Right hindlimb (tissue), 1 donor: ENCODE data around the gene DGKQ.
"Not testable (repeated sequence)": the region's sequence is repeated elsewhere in the genome, so short reads cannot be mapped to it uniquely, and the experiment has no call there.

Experiments used
- DNase-seq: peaks from one replicate; pipeline ENCODE4 v3.0.0-alpha.2; 2018

DGKQ gene

DNA sequence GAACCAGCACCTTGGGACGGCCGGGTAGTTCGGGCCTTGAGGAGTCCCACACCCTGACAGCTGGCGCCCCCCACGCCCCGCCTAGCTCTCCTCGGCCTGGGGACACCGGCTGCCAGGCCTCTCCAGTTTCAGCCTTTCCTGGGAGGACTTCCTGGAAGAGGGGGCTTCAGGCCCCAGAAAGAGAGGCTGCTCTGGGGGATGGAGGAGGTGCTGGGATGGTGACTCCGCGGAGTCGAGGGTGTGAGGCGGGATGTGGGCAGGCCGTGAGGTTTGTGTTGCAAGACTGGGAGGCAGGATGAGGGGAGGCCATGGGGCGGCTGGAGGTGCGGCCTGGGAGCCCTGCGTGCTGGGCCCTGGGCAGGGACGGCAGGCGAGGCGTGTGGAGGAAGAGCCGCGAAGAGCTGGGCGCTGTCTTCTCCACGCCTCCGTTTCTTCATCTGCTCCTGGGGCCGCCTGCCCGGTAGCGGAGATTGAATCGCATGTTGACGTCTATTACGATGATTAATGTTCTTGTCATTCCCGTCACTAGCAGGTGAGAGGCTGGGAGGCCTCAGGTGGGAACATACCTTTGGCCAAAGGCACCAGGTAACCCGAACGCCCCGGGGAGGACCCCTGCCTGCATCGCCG, 37.1 kb upstream of the DGKQ start:
- peak; percentile 70 for DNase-seq

DNA sequence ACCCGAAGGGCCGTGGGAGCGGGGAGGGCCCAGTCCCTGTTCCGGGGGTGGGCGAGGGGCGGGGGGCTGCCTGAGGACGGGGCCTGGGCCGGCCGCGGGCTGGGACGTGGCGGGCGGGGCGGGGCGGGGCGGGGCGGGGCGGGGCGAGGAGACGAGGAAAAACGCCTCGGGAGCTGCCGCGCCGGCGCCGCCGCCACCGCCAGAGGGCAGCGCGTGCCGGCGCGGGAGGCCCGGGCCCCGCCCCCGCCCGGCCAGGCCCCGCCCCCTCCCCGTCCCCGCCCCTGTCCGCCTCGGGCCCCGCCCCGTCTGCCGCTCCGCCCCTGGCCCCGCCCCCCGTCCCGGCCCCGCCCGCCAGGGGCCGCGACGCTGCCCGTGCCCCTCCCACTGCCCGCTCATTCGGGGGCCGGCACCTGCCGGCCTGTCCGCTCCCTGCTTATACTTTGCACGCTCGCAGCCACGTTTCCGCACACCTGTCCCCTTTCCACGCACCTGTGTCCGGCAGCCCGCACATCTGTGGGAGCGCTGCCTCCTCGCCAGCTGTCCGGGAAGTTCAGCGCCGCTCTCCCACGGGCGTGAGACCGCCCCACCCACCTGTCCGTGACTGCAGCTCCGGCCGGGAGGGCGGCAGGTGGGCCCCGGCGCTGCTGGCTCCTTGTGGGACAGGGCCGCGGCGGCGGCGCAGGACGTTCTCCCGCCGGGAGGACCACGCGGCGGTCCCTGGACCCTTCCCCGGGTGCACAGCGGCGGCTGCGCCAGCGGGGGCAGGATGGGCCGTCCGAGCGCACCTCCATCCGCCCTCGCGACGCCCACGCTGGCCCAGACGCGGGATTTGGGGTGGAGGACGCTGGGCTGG, 36.4 kb upstream of the DGKQ start:
- peak; percentile 81 for DNase-seq

DNA sequence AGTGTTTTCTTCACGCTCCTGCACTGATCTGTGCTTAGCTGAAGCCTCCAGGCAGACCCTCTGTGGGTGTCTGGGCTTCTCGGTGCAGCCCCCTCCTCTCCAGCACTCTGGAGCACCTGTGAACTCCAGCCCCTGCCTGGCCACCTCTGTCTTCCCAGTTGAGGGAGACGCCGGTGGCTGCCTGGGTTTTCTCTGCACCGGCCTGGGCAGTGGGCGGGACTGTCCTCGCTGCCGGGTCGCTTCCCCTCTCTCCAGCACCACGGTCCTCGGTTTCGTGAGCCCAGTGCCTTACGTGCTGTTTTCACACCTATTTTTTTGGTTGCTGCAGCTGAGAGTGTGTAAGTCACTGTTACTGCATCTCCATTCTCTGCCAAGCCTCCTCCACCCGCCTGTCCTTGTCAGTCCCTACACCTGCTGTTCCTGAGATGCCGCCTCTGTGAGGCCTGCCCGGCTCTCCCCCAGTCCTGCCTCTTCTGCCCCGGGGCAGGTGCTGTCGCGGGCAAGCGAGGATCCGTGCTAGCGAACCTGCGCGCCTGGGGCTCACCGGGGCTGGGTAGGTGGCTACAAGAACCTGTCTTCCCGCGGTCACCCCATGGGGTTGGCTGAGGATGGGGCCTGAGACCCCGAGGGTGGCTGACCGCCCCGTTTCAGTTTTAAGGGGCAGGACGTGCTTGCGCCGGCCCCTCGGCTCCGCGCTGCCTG, 35.6 kb upstream of the DGKQ start:
- no peak for DNase-seq

DNA sequence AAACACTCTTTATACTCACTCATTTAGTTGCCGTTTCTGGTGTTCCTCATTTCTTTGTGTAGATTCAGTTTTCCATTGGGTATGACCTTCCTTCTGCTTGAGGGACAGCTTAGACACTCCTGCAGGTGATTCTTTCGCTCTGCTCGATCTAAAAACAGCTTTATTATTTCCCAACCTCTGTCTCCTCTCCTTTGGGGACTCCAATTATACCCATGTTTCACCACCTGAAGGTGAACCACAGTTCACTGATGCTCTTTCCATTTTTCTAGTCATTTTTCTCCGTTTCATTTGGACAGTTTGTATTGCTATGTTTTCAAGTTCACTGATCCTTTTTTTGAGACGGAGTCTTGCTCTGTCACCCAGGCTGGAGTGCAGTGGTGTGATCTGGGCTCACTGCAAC, 33.5 kb upstream of the DGKQ start:
- no peak for DNase-seq

DNA sequence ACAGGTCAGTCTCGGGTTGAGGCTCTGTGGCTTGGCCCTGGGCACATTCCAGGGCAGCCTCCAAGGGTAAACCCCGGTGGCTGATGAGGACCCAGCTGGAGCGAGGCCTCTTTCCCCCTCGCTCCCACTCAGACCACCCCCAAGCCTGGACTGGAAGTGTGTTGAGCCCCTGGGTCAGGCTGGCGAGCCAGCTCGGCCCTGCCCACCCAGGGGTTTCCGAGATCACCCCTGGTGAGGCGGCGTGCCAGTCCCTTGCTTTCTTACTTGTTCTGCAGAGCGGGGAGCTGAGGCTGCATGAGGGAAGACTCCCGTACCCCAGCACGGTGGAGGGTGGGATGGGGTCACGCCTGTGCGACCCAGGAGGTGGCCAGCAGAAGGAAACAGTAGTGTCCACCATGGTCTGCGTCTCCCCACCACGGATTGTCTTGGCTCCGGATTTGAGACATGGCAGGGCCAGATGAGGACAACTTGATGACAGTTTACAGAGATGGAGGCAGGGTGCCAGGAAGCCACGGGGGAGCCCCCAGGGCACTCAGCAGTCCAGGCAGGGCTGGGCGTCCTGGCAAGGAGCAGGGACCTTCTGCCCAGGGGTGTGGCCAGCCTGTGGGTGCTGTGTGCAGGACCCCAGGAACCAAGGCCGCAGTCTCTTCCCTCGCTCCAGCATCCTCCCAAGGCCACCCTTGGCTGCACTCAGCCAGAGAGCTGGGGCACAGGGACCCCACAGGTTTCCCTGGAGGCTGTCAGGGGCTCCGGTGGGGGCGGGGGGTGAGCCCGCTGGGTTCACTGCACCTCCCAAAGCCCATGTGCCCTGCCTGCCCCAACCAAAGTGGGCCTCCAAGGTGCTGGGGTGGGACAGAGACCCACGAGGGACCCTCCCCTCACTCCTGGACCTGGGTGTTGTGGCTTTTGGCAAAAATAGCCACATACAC, 31.5 kb upstream of the DGKQ start:
- no peak for DNase-seq

DNA sequence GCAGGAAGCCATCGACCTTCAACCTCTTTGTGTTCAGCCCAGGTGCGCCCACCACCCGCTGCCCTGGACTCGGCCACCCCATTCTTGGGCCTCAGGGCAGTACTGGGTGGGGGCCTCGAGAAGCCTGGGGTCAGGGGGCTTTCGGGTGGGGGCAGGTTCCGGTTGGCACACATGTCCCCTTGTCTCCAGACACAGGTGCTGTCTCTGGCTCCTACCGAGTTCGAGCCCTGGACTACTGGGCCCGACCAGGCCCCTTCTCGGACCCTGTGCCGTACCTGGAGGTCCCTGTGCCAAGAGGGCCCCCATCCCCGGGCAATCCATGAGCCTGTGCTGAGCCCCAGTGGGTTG, 30.7 kb upstream of the DGKQ start:
- DNase-seq = no peak

DNA sequence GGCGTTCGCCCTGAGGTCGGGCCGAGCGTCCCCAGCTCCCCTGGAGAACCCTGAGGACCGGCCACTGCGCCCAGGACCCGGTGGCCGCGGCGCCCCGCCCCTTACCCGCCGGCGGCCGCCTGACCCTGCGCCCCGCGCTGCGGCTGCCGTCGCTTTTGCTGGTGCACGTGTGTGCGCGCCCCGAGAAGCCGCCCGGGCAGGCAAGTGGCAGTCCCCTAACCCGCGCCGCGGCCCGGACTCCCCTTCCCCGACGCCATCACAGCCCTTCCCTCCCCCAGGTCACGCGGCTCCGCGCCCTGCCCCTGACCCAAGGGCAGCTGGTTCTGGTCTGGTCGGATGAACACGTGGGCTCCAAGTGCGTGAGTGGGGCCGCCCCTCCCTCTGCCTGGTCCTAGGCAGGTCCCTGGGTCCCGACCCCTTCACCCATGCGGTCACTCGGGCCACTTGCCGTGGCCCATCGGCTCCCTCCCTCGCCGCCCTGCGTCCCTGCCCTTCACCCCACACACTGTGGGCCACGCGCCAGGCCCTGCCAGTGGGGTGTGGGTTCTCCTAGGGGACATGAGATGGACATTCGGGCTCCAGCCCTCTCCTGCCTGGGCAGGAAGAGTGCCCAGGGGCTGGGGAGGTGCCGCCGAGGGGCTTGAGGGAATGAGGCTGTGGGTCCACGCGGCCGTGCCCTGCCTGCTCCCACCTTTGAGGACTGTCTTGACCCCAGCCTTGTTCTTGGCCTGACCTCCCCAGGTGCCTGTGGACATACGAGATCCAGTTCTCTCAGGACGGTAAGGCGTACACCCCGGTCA, 30.1 kb upstream of the DGKQ start:
- DNase-seq = no peak

DNA sequence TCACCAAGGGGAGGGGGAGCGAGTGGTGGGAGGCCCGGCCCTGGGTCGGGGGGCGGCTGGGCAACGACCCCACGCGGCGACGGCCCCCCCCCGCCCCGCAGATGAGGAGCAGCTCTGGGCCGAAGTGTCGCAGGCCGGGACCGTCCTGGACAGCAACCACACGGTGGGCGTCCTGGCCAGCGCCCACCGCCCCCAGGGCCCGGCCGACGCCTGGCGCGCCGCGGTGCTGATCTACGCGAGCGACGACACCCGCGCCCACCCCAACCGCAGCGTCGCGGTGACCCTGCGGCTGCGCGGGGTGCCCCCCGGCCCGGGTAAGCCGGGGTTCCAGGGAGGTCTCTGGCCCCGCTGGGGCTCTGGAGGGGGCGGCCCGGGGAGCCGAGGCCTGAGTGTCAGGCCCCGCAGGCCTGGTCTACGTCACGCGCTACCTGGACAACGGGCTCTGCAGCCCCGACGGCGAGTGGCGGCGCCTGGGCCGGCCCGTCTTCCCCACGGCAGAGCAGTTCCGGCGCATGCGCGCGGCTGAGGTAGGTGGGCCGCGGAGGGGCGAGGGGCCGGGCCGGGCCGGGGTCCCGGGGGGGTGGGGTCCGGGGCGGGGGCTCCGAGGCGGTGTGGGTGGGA, 29.4 kb upstream of the DGKQ start:
- DNase-seq = no peak

DNA sequence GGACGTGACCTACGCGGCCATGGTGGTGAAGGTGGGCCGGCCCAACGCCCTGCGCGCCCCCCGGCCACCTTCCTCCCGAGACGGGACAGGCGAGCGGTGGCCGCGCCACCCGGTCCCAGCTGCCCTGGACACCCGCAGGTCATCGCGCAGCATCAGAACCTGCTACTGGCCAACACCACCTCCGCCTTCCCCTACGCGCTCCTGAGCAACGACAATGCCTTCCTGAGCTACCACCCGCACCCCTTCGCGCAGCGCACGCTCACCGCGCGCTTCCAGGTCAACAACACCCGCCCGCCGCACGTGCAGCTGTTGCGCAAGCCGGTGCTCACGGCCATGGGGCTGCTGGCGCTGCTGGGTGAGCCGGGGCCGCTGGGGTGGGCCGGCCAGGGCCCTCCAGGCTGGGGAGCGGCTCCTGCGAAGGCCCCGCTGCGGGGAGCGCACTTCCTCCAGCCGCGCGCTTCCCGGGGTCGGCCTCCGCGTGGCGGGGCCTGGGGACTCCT, 28.8 kb upstream of the DGKQ start:
- DNase-seq = no peak

DNA sequence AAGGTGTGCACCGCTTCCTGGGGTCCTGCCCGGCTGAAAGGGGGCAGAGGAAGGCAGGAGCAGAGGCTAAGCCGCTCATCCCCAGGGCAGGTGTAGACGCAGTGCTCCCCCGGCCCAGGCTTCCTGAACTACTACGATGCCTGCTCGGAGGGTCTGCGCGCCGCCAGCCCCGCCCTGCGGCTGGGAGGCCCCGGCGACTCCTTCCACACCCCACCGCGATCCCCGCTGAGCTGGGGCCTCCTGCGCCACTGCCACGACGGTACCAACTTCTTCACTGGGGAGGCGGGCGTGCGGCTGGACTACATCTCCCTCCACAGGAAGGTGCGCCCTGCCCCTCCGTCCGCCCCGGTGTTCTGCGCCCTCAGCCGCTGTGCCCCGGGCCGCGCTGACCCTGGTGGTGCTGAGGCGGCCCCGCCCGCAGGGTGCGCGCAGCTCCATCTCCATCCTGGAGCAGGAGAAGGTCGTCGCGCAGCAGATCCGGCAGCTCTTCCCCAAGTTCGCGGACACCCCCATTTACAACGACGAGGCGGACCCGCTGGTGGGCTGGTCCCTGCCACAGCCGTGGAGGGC, 28.3 kb upstream of the DGKQ start:
- DNase-seq = no peak

DNA sequence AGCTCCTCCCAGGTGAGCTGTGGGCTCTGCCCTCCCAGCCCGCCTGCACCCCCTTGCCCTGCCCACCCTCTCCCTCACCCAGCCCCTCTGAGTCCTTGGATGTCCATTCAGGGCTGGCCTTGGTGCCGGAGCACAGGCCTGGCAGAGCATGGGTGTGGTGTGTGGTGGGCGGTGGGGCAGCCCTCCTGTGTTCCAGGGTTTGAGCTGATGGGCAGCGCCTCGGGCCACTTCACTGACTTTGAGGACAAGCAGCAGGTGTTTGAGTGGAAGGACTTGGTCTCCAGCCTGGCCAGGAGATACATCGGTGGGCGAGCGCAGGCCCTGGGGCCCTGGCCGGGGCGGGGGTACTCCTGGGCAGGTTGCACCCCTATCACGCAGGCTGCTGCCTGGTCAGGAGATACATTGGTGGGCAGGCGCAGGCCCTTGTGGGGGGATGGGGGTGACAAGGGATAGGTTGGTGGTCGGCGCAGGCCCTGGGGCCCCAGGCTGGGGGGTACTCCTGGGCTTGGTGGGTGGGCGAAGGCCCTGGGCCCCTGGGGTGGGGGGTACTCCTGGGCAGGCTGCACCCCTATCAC, 27.4 kb upstream of the DGKQ start:
- no peak for DNase-seq

DNA sequence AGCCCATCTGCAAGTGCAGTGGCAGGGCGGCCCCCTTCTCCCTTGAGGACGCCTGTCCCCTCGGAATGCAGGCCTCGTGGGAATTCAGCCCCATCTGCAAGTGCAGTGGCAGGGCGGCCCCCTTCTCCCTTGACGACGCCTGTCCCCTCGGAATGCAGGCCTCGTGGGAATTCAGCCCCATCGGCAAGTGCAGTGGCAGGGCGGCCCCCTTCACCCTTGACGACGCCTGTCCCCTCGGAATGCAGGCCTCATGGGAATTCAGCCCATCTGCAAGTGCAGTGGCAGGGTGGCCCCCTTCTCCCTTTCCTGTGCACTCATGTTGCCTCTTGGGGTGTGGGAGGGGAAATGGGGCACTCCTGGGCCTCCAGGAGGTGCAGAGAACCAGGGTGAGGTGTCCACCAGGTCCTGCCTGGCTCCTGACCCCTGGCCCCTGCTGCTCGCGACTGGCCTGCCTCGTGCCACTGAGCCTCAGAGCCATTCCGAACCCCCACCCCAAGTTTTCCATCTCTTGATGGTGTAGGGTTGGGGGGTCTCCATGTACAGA, 26.6 kb upstream of the DGKQ start:
- DNase-seq = no peak

DNA sequence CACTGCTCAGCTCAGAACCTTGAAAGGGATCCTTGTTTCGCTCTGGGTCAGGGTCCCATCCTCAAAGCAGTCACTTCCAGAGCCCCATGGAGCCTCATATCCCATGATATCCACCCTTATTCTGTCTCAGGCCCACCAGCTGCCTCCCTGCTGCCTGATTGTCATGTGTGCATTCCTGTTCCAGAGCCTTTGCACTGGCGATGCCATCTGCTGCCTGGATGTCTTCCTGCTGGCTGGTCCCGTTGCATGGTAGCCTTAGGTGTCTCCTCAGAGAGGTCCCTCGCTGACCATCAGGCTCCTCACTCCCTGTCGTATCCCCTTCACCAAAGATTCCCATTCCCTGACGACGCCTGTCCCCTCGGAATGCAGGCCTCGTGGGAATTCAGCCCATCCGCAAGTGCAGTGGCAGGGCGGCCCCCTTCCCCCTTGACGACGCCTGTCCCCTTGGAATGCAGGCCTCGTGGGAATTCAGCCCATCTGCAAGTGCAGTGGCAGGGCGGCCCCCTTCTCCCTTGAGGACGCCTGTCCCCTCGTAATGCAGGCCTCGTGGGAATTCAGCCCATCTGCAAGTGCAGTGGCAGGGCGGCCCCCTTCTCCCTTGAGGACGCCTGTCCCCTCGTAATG, 26.0 kb upstream of the DGKQ start:
- not testable (repeated sequence) for DNase-seq

DNA sequence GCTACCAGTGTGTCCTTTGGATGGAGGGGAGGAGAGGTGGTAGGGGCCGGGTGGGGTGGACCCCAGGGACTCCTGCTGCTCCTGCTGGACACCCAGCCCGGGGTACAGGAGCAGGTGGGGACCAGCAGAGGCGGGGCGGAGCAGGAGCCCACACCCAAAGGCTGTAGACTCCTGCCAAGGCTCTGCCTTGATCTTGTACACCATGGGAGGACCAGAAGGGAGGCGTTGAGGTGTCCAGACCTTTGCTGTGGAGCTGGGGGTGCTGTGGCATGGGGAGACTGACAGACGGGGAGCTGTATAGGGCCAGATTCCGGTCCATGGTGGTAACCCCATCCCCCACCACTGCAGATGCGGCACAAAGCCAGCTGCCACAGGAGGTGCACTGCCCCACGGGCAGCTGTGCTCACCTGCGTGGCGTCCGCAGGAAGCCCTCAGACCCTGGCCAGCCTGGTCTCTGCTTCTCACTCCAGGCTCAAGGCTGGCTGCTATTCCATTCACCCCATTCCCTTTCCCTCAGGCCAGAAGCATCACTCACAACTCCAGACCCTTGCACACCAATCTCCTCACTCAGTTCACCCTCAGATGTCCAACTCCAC, 24.8 kb upstream of the DGKQ start:
- DNase-seq = no peak

DNA sequence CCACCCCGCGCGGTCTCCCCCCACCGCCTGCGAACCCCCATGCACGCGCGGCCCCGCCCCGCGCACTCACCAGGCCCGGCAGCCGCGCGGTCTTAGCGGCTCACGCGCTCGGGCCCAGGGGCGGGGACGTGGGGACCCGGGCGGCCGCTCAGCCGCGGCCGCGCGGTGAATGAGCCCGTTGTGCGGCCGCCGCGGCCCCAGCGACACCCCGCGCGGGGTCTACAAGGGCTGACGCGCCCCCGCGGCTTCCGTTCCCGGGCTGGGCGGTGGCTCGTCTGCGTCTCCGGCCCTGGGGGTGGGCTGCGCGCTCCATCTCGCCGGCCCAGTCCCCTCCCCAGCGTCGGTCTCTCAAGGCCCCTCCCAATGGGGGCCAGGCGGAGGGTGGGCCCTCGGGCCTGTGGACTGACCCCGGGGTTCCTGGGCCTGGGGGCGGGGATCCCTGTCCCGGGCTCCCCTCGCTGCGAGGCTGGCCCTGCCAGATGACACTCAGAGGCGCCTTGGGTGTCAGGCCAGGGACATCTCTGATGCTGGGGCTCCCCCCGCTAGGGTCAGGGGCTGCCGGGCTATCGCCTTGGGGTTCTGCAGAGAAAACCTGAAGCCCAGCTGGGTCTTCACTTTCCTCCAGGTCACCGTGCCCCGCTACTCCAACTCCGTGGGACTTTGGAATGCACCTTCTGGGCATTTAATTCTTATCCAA, 24.2 kb upstream of the DGKQ start:
- no peak for DNase-seq

DNA sequence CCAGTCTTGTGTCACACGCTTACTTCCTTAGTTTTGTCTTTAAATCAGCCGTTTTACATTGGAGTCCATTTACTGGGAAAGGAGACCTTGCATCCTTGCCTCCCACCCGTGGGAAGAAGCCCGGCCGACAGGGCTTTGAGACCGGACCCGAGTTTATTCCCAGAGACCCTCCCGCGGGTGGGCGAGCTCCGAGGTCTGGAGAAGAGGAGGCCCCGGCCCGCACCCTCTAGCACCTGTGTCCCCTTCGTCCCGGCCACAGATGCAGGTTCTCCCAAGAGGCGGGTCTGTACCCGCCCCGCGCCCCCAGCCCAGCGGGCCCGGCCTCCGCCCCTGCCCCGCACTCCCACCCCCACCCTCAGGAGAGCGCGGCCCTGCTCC, 23.6 kb upstream of the DGKQ start:
- no peak for DNase-seq

DNA sequence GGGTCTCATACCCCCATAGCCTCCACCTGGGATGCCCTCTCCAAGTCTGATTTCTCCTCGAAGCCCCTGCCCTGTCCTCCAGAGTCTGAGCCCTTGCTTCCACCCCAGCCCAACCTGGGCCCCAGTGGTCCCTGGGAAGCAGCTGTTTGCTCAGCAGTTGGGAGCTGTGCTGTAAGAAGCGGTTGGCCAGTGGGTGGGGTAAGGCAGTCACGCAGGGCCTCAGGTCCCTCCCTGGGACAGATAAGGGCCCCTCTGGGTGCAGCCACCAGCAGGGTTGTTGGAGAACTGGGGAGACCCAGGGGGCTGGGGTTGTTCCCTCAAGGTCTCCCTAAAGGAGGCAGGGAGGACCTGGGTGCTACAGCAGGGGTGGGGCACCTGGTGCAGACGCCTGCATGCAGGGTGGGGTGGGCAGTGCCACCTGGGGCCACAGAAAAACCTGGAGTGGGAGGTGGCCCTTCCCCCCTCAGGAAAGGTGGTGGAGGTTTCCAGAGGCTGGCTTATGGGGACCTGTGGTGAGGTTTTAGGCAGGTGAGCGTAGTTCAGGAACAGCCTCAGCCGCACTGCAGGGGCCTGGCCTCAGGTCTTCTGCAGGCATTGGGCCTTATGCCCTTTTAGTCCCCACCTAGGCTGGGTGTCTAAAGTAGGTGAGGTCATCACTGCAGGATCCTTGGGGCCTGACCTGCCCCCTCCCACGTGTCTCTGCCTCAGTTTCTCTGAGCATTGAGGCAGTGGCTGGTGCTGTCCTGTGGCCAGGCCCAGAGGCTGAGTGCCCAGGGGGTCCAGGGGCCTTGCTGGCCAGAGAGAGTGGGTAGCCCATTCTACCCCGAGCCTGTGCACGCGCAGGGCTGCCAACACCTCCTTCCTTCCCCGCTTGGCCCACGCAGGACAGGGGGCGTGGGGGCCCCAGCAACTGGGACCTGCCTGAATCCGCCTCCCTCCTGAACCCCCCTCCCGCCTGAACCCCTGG, 22.9 kb upstream of the DGKQ start:
- no peak for DNase-seq
